ENCODE data around the gene GABRB2. TPM values are rescaled to one million over a fixed set of nuclear protein-coding genes. Genes with fewer than 3 reads are reported as not detected.
"Not testable (repeated sequence)": the region's sequence is repeated elsewhere in the genome, so short reads cannot be mapped to it uniquely, and the experiment has no call there.

The GABRB2 gene
- total and polyA plus RNA-seq, 11 donors: 0.04 to 3.8 (median 0.16) TPM; not detected in 7

GRCh38 chr5:161513942-161514341 is 32.6 kb downstream of the GABRB2 start:
- Histone ChIP-seq H3K9me3 (peaks cover 0 to 4% (median 0%) of the 10 kb centered on the region in 12 donors), H3K27ac (no peak overlapping the region), H3K4me1 (no peaks in the 10 kb centered on the region), H3K4me3 (no peak overlapping the region), H3K27me3 (no peaks in the 10 kb centered on the region), H3K36me3 (no peaks in the 10 kb centered on the region)
- intact Hi-C loops (cut with DNase I): no loop called here
- DNase-seq (no peak), ATAC-seq (no peak)
- WGBS, 4 donors: 14 to 38% (median 25%) methylated on average over 1 of the region's 1 CpG
- TF ChIP-seq CTCF (IDR thresholded peaks at IDR 0.05) (no peak), POLR2A (IDR thresholded peaks at IDR 0.05) (no peak)

GRCh38 chr5:161507591-161507990 is 38.9 kb downstream of the GABRB2 start:
- no peak for ATAC-seq
- TF ChIP-seq CTCF (IDR thresholded peaks at IDR 0.05) (no peak), POLR2A (IDR thresholded peaks at IDR 0.05) (no peak)

GRCh38 chr5:161505160-161505559 is 41.4 kb downstream of the GABRB2 start:
- peak in 1 of 5 donors; percentile 10 for DNase-seq
- ATAC-seq; H3K4me1 ChIP-seq; H3K27ac ChIP-seq; H3K4me3 ChIP-seq; H3K9me3 ChIP-seq; H3K36me3 ChIP-seq; H3K27me3 ChIP-seq; intact Hi-C loops (cut with DNase I): not testable (repeated sequence)
- 84 to 91% (median 88%) methylated on average over 10 of the region's 10 CpGs for WGBS, 4 donors

More at GRCh38 chr5:161507591-161507990, 38.9 kb downstream of the GABRB2 start:
- Histone ChIP-seq H3K36me3 (no peaks in the 10 kb centered on the region), H3K4me1 (no peaks in the 10 kb centered on the region), H3K27ac (no peak overlapping the region), H3K4me3 (no peak overlapping the region), H3K27me3 (no peaks in the 10 kb centered on the region), H3K9me3 (no peaks in the 10 kb centered on the region)
- intact Hi-C loops (cut with DNase I): no loop called here
- no peak for DNase-seq
- WGBS, 4 donors: 51 to 61% (median 57%) methylated on average over 2 of the region's 2 CpGs

- Histone ChIP-seq H3K4me3 (no peak overlapping the region), H3K27ac (no peak overlapping the region), H3K27me3 (no peaks in the 10 kb centered on the region), H3K9me3 (peaks cover 0 to 17% (median 10%) of the 10 kb centered on the region in 12 donors), H3K4me1 (no peaks in the 10 kb centered on the region), H3K36me3 (no peaks in the 10 kb centered on the region)
- ATAC-seq: no peak
- intact Hi-C loops (cut with DNase I): no loop called here
- no peak for TF ChIP-seq CTCF (IDR thresholded peaks at IDR 0.05)
- no peak for TF ChIP-seq POLR2A (IDR thresholded peaks at IDR 0.05)
- WGBS, 4 donors: 55 to 73% (median 68%) methylated on average over 1 of the region's 1 CpG
- no peak for DNase-seq
These were observed 48.0 kb downstream of the GABRB2 start for GRCh38 chr5:161498531-161498930.

GRCh38 chr5:161483721-161484120 is 62.8 kb downstream of the GABRB2 start:
- no peak for TF ChIP-seq POLR2A (IDR thresholded peaks at IDR 0.05)
- no peak for TF ChIP-seq CTCF (IDR thresholded peaks at IDR 0.05)
- Histone ChIP-seq H3K27me3 (no peaks in the 10 kb centered on the region), H3K4me1 (no peaks in the 10 kb centered on the region), H3K4me3 (no peak overlapping the region), H3K36me3 (no peaks in the 10 kb centered on the region), H3K9me3 (no peaks in the 10 kb centered on the region), H3K27ac (no peak overlapping the region)
- intact Hi-C loops (cut with DNase I): no loop called here
- ATAC-seq (no peak), DNase-seq (no peak)

All from heart left ventricle (tissue), 16 donors.